Measurements from ENCODE around the gene CCDC192.
"Not testable (repeated sequence)": the region's sequence is repeated elsewhere in the genome, so short reads cannot be mapped to it uniquely, and the experiment has no call there.

The CCDC192 gene

DNA sequence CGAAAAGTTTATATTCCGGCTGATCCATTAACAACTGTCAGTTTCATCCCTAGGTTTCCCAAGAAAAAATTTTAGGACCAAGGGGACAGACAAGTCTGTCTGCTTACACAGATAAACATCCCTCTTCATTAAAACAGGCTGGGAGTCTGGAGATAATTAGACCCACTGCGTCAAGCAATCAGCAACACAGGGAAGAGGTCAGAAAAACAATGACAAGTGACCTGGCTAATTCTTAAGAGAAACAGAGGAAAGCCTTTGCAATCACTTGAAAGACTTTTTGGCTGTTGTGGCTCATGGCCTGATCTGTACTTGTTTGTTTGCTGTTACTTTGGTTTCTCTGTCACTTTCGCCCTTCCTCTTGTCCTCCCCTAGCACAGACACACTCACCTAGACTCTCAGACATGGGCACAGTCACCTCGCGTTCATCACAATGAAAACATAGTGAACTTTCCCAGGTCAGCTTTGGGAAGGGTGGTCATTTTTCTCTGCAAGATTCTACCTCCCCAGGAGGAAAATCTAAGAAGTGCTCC, 2.9 kb upstream of the CCDC192 start:
- peak; percentile 31 for DNase-seq

DNA sequence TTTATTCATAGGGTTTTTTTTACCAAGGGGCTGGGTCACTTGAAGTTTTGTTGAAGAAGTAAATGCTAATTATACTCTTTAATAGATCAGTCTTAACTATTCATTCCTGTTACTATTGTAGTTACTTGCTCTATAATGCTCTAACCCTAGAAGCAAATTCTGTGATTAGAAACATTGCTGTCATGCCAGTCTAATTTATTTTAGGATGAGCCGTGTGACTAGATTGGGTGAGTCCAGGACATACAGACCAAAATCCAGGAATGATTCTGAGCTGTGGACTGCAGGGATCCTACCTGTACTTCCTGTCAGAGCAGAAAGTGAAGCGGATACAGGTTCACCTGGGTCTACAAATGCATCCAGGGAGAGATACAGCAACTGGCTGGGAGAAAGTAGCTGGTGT, 757 bp upstream of the CCDC192 start:
- no peak for DNase-seq

DNA sequence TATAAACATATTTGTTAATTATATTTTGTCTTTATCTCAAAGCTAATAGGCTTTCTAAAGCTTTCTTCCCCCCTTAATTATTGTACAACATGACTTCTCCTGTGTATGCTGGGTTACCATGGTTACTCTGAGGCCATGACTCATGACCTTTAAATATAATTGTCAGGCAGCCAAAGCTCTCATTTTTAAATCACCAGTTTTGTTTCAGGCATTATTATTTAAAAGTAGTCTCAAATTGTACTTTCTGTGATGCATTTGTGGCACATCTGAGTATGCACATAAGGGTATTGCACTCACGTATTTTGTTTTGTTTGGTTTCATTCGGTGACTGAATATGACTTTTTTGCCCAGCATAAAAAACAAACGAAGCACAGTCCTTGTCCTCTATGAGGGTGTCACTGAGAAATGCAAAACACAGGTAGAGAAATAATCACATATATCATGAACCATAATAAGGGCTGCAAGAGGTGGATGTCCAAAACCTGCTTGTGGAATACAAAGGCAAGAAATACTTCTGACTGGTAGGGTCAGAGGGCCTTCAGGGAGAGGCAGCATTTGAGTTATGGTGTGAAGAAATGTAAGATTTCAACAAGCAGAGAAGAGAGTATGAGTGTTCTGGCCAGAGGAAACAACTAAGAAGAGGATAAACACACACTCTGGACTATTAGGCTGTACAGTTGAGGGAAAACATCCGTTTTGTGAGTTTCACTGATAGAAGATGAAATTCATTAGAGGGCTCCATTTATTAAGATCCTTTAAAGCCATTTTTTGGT, 2.1 kb downstream of the CCDC192 start:
- DNase-seq = peak; percentile 41

DNA sequence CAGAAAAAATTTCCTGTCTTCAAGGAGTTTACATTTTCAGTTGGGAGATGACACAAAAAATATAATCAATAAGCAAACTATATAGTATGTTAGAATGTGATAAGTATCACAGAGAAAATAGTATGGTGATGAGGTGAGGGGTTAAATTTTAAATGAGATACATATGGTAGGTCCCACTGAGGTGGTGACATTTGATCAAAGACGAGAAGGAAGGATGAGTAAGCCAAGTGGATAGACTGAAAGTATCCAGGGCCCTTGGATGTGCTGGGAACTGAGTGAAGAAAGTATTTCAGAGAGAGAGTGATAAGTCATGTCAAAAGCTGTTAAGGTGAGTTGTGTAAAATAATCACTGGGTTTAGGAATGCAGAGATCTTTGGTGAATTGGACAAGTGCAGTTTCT, 3.5 kb downstream of the CCDC192 start:
- DNase-seq = no peak

DNA sequence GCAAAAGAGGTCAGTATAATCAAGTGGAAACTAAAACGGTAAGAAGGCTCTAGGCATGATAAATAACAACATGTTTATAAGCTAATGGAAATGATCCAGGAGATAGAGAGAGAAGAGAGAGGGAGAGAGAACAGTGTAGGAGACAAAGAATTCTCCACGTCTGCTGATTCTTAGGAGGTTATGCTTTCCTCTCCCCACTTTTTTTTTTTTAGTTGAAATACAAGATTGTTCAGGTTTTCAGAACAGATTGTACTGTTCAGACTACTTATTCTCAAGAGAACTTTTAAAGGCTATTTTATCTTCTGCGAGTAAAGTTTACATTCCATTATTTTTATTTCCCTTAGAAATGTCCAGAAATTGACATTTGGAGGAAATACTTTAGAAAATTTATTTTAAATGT, 4.0 kb downstream of the CCDC192 start:
- no peak for DNase-seq

DNA sequence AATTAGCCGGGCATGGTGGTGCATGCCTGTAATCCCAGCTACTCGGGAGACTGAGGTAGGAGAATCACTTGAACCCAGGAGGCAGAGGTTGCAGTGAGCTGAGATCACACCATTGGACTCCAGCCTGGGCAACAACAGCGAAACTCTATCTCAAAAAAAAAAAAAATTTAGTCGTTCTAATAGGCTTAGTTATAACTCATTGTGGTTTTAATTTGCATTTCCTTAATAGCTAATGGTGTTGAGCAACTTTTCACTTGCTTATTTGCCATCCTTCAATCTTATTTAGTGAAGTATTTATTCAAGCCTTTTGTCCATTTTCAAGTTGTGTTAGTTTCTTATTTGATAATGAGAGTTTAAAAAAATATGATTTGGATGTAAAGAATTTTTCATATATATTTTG, 9.9 kb downstream of the CCDC192 start:
- not testable (repeated sequence) for DNase-seq

DNA sequence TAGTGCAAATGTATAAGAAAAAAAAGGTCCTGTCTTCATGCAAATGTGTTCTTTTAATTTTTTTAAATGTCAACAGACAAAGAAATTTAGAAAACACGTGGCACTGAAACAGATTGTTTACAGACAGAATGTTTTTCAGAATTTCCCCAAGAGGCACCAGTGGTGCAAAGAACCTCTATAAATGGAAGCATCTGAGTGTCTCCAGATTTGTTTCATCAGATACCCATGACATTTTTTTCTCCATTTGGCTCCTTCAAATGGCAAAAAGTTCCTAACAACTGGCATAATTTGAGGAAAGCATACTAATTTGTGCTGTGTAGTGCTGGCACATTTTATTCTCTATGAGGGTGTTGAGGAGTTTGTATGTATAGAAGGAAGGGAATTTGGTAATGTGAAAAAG, 15.0 kb downstream of the CCDC192 start:
- no peak for DNase-seq

DNA sequence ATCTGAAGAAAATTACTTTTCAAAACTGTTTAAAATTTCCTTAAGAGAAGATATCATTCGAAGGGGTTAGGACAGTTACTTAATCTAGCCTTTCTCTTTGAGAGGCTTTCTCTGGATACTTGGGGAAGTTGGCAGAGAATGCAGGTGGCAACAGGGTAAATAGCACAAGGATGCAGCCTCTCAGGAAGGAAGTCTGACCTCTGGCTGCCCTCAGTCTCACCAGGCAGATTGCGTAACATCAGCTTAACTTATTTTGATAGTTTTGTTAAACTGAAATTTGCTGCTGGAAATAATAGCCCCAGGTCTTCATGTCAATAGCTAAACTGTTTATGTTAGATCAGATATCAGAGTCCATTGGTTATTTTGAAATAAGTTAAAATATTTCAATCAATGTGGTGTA, 20.4 kb downstream of the CCDC192 start:
- no peak for DNase-seq

DNA sequence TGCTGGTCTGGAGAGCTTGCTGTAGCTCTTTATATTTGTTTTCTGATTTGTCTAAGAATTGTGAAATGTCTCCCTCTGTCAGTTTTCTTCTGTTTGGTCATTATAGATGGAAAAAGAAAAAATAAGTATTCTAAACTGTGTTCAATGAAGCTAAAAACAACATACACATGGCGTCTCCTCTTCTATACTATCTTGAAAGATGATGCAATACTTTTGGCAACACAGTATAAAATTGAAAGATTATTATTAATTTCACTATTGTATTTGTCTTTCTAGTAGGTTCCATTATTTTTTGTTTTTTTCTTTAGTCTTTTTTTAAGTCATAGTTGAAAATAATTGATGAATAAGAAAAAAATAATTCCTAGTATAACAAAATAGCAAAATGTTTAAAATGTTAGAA, 22.5 kb downstream of the CCDC192 start:
- DNase-seq = no peak

DNA sequence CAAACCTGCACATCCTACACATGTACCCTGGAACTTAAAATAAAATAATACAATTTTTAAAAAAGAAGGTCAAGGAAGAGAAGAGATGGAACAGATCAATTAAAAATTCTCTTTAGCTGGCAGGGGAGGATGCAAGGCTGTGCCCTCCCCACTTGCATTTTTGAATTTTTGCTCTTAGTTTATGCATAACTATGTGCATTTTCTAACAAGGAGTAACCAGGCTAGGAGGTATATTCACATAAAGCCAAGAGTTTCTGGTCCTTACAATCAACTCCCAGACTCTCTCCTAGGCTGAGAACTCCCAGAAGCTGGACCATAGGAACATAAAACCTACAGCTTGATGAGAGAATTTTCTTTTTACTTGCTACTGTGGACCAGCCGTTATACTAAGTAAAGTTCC, 29.8 kb downstream of the CCDC192 start:
- DNase-seq = no peak

DNA sequence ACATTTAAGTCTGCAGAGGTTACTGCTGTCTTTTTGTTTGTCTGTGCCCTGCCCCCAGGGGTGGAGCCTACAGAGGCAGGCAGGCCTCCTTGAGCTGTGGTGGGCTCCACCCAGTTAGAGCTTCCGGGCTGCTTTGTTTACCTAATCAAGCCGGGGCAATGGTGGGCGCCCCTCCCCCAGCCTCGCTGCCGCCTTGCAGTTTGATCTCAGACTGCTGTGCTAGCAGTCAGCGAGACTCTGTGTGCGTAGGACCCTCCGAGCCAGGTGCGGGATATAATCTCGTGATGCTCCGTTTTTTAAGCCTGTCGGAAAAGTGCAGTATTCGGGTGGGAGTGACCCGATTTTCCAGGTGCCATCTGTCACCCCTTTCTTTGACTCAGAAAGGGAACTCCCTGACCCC, 36.2 kb downstream of the CCDC192 start:
- not testable (repeated sequence) for DNase-seq

DNA sequence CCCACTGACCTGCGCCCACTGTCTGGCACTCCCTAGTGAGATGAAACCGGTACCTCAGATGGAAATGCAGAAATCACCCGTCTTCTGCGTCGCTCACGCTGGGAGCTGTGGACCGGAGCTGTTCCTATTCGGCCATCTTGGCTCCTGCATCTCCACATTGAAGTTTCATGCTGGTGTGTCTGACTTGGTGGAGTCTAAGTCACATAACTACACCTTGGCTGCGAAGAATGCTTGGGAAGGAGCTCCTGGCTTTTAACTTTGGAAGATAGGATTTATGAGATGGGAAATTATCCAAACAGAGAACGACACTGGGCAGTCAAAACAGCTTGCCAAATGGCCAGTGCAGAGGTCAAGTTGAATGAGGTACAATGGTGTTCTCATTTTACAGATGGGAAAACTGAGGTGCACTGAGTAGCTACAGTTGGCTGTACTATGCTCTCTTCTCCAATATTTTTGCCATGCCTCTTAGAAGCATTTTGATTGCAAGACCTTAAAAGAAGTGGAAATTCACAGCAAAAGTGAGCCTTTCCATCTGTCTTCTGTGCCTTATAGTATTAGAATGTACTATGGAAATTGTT, 36.7 kb downstream of the CCDC192 start:
- DNase-seq = no peak

DNA sequence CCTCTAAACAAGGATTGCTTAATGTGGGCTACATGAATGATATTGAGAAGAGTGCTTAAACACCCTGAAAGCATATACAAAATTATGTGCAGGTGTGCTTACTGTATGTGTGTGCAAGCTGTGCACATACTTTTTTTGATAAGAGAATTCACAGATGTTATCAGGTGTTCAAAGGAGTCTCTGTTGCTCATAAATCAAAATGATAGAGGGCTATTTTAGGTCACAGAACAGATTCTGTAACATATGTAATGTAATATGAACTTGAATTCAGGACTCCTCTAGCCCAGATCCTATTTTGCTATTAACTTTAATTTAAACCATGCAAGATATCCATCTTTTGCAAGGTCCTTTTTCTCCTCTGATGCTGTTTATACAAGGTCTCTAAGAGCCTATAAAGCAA, 38.2 kb downstream of the CCDC192 start:
- no peak for DNase-seq

DNA sequence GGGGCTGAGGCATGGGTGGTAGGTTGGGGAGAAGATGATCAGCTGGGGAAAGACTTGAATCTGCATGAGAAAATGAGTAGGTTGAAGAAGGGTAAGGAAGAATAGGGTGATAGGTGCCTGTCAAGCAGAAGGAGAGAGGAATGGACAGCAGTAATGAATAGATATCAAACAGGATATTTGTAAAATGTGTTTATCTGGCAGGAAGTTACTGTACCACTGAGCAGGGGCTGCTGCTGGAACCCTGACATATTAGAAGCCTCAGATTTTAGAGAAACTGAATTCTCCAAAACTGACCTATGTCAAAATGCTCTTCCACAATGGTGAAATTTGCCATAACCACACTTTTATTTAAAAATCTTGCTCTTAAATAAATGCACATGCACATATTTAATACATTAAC, 41.0 kb downstream of the CCDC192 start:
- DNase-seq = no peak

DNA sequence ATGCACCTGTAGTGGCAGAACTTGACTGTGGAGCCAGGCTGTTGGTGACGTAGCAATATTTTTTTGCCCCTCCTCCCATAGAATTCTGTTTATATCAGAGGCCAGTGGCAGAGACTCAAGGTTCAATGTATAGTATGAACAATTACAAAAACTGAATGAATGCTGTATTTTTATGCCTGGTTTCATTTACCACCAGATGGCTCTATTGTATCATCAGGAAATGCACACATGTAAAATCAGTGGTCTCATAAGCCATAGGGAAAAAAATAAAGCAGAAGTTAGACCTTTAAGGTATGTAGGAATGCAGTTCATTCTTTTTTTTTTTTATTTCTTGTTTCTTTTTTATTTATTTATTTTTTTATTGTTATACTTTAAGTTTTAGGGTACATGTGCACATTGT, 43.6 kb downstream of the CCDC192 start:
- no peak for DNase-seq

DNA sequence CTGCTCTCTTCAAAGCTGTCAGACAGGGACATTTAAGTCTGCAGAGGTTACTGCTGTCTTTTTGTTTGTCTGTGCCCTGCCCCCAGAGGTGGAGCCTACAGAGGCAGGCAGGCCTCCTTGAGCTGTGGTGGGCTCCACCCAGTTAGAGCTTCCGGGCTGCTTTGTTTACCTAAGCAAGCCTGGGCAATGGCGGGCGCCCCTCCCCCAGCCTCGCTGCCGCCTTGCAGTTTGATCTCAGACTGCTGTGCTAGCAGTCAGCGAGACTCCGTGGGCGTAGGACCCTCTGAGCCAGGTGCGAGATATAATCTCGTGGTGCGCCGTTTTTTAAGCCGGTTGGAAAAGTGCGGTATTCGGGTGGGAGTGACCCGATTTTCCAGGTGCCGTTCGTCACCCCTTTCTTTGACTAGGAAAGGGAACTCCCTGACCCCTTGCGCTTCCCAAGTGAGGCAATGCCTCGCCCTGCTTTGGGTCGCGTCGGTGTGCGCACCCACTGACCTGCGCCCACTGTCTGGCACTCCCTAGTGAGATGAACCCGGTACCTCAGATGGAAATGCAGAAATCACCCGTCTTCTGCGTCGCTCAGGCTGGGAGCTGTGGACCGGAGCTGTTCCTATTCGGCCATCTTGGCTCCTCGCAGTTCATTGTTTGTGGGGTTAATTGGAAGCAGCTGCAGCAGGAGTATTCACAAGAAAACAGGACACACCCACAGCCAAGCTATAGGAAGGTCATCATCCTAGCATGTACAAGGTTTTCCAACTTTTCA, 49.5 kb downstream of the CCDC192 start:
- not testable (repeated sequence) for DNase-seq

DNA sequence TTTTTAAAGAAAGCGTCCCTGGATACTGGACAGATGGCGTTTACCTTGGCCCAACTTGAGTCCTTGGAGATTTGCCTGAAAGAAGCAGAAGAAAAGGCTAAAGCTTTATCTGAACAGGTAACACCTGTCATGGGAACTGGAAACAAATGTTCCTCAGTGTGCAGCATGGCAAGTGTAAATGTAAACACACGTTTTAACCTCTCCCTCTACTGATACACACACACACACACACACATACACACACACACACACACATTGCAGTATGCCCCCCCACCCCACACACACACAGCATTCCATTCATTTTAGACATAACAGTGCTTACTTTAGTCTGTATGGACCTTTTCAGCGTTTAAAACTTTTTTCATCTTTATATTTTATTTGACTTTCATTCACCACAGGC, 51.1 kb downstream of the CCDC192 start:
- DNase-seq = no peak

DNA sequence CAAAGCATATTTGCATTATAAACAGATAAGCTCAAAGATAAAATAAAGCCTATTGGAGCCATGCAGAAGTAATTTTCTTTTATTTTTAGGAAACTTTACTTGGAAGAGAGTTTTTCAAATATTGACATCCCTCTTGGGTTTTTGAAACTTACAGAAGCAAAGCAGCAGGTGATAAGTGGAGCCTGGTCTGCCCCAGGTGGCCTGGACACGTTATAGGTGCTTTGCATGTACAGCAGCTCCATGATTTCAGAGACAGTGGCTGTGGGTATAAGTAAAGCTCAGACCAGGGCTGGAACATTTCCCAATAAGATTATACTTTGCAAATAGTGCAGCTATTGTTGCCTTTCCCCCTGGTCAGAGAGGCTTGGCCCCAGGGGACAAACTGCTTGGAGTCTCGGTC, 51.5 kb downstream of the CCDC192 start:
- DNase-seq = no peak

DNA sequence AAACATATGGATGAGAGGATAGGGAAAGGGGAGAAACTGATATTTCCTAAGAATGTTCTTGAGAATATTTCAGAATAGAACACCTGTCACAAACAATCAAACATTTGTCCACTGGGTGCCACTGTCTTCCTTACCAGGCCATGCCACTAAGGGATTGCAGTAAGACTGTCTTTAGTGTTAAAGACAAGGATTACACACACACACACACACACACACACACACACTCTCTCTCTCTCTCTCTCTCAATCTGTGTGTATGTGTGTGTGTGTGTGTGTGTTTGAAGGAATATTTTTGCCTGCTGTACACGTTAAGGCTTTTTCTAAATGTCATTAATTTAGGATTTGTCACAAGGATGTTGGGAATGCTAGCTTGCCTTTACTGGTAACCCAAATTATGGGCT, 54.4 kb downstream of the CCDC192 start:
- peak; percentile 56 for DNase-seq

DNA sequence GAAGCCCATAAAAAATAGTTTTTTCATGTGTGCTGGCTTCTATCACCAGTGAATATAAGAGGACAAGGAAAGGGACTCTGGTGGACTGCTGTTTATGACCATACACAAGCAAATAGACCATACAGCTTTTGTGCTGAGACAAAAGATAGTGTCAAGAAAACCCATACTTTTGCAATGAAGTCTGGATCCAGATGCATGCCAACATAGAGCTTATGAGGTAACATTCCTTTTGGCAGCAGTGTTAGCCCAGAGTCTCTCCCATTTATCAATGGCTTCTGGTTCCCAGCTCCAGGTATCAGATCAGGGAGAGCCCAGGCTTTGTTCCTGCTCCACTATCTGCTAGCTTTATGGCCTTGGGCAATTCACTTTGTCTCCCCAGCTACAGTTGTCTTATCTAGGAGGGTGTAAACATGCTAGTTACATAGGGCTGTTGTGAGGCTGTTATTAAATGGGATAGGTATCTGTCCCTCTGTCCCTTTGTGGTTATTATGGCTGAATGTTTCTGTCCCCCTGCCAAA, 55.6 kb downstream of the CCDC192 start:
- no peak for DNase-seq

DNA sequence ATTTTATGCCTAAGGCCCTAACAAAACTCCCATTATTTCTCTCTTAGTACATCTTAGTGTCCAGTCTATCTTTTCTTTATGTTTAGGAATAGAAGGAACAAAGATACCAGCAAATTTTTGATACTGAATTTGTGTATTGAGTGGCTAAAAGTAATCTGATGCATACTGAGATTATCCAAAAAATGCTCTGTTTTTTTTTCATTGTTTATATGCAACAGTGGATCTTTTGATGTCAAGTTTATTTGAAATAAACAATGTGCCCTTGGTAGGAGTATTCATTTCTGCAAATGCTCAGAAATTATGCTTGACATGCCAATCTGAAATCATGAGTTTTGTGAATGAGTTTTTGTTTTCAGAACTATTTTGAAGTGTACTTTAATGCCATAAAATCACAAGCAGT, 58.7 kb downstream of the CCDC192 start:
- no peak for DNase-seq

DNA sequence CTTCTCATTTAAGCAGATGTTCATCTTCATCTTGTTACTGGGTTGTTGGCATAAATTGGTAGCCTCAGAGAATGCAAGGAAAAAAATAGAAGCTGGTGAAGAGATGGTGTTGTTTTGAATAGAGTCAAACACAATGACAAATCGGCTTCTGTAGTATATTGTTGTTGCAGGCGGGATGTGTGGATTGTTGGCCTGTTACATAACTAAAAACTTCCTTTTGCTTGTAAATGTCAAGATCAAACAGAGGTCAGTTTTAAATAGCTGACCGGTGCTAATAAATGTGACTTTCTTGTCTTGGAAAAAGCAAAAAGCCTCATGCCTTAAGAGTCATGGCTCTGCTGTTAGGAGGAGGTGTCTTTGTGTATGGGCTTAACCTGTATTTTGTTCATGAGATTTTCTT, 59.2 kb downstream of the CCDC192 start:
- DNase-seq = no peak

DNA sequence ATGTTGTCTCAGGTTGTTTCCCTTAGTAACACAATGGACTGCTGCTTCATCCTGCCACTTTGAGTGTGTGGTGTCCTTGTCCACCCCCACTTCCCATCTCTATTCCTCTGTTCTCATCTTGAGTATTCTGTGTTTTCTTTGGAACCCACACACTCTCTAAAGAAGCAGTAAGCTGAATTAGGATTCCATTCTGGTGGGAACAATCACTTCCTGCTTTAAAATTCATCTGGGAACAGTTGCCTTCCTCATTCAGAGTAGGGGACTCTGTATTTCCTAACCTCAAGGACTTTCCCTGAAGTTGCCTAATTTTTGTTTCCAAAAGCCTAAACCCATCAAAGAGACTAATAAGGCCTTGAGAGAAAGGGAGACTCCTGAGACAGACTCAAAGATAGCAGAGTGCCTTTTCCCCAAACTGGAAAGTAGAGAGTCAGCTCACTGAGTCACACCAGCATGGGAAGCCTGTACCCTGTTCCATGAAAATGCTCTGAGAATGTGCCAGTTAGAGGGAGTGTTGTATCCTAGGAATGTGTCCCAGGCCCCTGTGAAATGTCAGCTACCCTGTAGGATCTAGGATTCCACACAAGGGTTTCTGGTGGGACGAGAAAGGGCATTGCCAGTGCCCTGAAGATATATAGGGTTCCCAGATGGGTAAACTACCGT, 63.6 kb downstream of the CCDC192 start:
- no peak for DNase-seq

Data from COR-L47 (cell line).